ENCODE data around the gene AOC1. TPM values are rescaled to one million over a fixed set of nuclear protein-coding genes. Genes with fewer than 3 reads are reported as not detected.

Gene AOC1
- total RNA-seq, 2 donors from 2014 or later, result not detected

DNA sequence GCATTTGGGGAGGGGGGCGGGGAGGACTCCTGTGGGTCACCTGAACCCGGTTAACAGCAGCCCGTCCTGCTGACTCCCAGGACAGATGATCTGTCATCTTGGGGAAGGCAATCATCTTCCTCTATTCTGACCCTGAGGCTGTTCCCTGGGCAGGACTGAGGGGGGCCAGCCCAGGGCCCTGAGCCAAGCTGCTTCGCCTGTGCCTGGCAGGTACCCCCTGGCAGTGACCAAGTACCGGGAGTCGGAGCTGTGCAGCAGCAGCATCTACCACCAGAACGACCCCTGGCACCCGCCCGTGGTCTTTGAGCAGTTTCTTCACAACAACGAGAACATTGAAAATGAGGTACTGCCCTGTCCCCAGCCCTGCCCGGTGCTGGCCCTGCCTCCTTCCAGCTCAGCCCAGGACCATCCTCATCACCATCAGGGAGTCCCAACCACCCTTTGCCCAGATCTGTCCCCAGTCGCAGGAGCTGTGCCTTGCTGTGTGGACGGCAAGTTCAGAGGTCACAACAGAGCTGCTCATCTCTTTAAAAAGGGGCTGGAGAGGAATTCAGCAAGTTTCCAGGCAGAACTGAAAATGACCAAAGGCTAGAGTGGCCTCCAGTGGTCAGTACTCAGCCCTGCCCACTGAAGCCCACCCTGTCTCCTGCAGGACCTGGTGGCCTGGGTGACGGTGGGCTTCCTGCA, 8.1 kb downstream of the AOC1 start:
- Histone ChIP-seq H3K4me1 (ENCODE audit: control insufficient read depth in 1 of 2, low read depth in 2 of 2) (no peaks in the 10 kb centered on the region), H3K4me3 (no peak overlapping the region), H3K36me3 (no peaks in the 10 kb centered on the region), H3K27ac (no peak overlapping the region), H3K9me3 (no peaks in the 10 kb centered on the region), H3K27me3 (replicated peaks; ENCODE audit: insufficient read depth) (no peaks in the 10 kb centered on the region)
- no peak for ATAC-seq (ENCODE audit: insufficient number of reproducible peaks, low FRiP score, low read depth)
- no peak for DNase-seq (ENCODE audit: low spot score)
- TF ChIP-seq, protein P1, sequence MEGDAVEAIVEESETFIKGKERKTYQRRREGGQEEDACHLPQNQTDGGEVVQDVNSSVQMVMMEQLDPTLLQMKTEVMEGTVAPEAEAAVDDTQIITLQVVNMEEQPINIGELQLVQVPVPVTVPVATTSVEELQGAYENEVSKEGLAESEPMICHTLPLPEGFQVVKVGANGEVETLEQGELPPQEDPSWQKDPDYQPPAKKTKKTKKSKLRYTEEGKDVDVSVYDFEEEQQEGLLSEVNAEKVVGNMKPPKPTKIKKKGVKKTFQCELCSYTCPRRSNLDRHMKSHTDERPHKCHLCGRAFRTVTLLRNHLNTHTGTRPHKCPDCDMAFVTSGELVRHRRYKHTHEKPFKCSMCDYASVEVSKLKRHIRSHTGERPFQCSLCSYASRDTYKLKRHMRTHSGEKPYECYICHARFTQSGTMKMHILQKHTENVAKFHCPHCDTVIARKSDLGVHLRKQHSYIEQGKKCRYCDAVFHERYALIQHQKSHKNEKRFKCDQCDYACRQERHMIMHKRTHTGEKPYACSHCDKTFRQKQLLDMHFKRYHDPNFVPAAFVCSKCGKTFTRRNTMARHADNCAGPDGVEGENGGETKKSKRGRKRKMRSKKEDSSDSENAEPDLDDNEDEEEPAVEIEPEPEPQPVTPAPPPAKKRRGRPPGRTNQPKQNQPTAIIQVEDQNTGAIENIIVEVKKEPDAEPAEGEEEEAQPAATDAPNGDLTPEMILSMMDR (IDR thresholded peaks at IDR 0.05), result no peak

DNA sequence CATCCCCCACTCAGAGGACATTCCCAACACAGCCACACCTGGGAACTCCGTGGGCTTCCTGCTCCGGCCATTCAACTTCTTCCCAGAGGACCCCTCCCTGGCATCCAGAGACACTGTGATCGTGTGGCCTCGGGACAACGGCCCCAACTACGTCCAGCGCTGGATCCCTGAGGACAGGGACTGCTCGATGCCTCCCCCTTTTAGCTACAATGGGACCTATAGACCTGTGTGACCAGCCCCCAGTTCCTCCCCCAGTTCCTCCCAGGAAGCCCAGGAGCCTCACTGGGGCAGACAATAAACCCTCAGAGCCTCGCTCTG, 8.6 kb downstream of the AOC1 start:
- no peaks in the 10 kb centered on the region for H3K36me3 ChIP-seq
- no peaks in the 10 kb centered on the region for H3K9me3 ChIP-seq
- TF ChIP-seq, protein P1 (IDR thresholded peaks at IDR 0.05), result no peak
- no peaks in the 10 kb centered on the region for H3K27me3 ChIP-seq (replicated peaks; ENCODE audit: insufficient read depth)
- DNase-seq (ENCODE audit: low spot score), result no peak
- H3K4me3 ChIP-seq, result no peak overlapping the region
- no peaks in the 10 kb centered on the region for H3K4me1 ChIP-seq (ENCODE audit: control insufficient read depth in 1 of 2, low read depth in 2 of 2)
- ATAC-seq (ENCODE audit: insufficient number of reproducible peaks, low FRiP score, low read depth), result no peak
- H3K27ac ChIP-seq, result no peak overlapping the region

DNA sequence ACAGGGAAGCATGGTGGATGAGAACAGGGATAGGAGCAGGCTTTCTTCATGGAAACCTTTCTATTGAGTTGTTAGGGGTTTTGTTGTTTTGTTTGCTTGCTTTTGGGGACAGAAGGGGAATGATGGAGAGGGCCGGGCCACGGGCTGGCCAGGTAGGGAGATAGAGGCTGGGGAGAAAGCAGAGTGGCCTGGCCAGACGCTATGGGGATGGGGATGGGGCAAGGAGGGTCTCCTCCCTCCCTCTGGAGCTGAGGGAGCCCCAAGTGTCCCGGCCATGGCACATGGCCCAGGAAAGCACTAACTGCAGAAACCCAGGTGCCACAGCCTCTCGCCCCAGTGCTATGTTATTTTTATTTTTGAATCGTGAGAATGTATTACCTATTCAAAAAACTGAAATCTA, 10.0 kb downstream of the AOC1 start:
- DNase-seq (ENCODE audit: low spot score) (no peak), ATAC-seq (ENCODE audit: insufficient number of reproducible peaks, low FRiP score, low read depth) (no peak)
- Histone ChIP-seq H3K9me3 (no peaks in the 10 kb centered on the region), H3K4me3 (no peak overlapping the region), H3K27me3 (replicated peaks; ENCODE audit: insufficient read depth) (no peaks in the 10 kb centered on the region), H3K36me3 (no peaks in the 10 kb centered on the region), H3K27ac (no peak overlapping the region), H3K4me1 (ENCODE audit: control insufficient read depth in 1 of 2, low read depth in 2 of 2) (no peaks in the 10 kb centered on the region)
- TF ChIP-seq, protein P1 (IDR thresholded peaks at IDR 0.05), result no peak

DNA sequence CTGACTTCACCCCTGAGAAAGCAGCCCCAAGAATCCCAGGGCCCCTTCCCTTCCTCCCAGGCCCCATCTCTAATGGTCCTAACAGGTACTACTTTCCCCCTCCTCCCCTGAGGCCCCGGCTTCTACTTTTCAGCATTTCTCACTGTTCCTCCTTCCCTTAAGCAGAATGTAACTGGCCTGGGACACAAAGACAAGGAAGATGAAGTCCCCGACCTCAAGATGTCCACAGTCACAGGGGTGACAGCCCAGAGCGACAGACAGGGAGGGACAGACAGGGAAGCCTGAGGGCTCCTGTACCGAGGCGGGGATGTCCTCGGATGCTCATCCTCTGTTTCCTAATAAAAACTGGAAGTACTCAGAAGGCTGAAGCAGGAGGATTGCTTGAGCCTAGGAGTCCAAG, 11.6 kb downstream of the AOC1 start:
- H3K4me3 ChIP-seq, result no peak overlapping the region
- TF ChIP-seq, protein P1 (IDR thresholded peaks at IDR 0.05), result no peak
- ATAC-seq (ENCODE audit: insufficient number of reproducible peaks, low FRiP score, low read depth) (no peak), DNase-seq (ENCODE audit: low spot score) (no peak)
- no peaks in the 10 kb centered on the region for H3K36me3 ChIP-seq
- no peaks in the 10 kb centered on the region for H3K4me1 ChIP-seq (ENCODE audit: control insufficient read depth in 1 of 2, low read depth in 2 of 2)
- no peaks in the 10 kb centered on the region for H3K27me3 ChIP-seq (replicated peaks; ENCODE audit: insufficient read depth)
- no peaks in the 10 kb centered on the region for H3K9me3 ChIP-seq
- no peak overlapping the region for H3K27ac ChIP-seq

DNA sequence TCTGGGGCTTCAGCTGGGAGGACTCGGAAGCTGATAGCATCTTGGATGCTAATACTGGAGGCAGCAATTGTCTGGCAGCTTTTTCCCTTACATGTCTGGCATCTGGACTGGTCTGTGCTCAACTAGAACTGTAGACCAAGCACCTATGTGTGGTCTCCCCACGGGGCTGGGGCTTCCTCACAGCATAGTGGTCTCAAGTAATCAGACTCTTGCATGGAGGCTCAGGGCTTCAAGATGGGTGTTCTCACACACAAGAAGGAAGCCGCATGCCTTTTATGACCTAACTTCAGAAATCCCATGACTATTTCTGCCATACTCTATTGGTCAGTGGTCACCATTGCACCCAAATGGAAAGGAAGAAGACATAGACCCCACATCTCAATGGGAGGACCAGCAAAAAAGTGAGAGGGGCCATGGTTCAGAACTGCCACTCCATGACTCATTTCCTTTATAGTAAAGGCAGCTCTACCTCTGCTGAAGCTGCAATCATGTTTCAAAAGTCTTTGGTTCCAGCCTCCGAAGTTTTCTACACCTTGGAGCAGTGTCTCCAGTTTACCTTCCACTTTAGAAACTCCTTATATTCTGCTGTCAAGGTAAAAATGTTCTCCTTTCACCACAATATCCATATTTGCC, 14.7 kb downstream of the AOC1 start:
- Histone ChIP-seq H3K27ac (no peak overlapping the region), H3K27me3 (replicated peaks; ENCODE audit: insufficient read depth) (no peaks in the 10 kb centered on the region), H3K4me1 (ENCODE audit: control insufficient read depth in 1 of 2, low read depth in 2 of 2) (no peaks in the 10 kb centered on the region), H3K9me3 (no peaks in the 10 kb centered on the region), H3K36me3 (no peaks in the 10 kb centered on the region), H3K4me3 (no peak overlapping the region)
- ATAC-seq (ENCODE audit: insufficient number of reproducible peaks, low FRiP score, low read depth) (no peak), DNase-seq (ENCODE audit: low spot score) (no peak)
- TF ChIP-seq, protein P1 (IDR thresholded peaks at IDR 0.05), result no peak

Measured in thoracic aorta (tissue), 2 donors.